GM19468 (cell line): ENCODE measurements around the gene MKRN2.
"Not testable (repeated sequence)": the region's sequence is repeated elsewhere in the genome, so short reads cannot be mapped to it uniquely, and the experiment has no call there.

ENCODE experiments used
- ATAC-seq: cut with Tn5 transposase; IDR thresholded peaks from one replicate; pipeline ENCODE4 v1.9.1; 2021; ENCODE audit warnings: mild to moderate bottlenecking, moderate library complexity, moderate number of reproducible peaks; ENCODE audit not compliant: unreplicated experiment; ENCODE audit errors: extremely low read depth

The MKRN2 gene

DNA sequence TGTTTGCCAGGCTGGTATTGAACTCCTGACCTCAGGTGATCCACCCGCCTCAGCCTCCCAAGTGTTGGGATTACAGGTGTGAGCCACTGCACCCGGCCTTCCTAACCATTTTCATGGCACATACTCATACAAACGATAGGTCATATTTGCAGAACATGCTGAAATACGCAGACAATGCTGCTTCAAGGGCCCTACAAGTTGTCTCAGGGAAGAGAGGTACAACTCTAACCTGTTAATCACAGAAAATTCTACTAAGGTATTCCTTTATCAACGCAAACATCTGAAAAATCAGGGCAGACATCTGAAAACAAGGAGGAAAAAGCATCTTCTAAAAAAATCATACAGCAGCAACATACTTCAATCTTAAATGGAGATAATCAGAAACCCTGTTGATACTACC, 67.2 kb downstream of the MKRN2 start:
- ATAC-seq: no peak

GRCh38 chr3:12624964-12625363, 68.1 kb downstream of the MKRN2 start:
- not testable (repeated sequence) for ATAC-seq

DNA sequence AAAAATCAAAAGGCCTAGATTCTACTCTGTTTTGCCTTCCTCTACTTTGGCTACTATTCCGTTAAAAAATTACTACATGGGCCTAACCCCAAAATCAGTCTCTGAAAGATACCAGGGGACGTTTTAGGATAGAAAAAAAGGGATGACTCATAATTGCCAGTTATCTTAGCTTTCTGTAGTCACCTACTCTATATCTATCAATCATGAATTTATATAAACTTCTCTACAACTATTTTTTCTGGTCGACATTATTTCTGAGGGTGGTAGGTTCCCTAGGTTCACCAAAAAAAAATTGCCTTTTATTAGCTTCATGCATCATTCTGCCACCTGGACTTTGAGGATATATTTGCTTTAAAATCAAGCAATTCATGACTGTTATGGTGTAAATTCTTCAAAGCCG, 70.5 kb downstream of the MKRN2 start:
- no peak for ATAC-seq

GRCh38 chr3:12628813-12629212, 71.9 kb downstream of the MKRN2 start:
- ATAC-seq: no peak

- no peak for ATAC-seq
These were observed 72.7 kb downstream of the MKRN2 start for GRCh38 chr3:12629560-12629959.

DNA sequence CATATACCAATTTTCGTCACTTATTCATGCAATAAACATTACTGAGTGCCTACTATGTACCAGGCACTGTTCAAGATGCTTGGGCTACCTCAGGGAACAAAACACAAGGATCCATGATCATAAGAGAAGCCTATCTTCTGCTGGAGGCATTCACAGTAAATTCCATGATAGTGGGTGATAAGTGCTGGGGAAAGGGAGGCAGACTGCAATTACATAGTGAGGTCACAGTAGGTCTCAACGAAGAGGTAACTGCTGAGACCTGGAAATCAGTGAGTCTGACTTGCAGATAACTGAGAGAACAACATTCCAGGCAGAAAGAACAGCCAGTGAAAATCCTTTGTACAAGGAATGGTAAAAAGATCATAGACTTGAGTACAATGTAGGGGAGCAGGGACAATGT, 73.4 kb downstream of the MKRN2 start:
- no peak for ATAC-seq

- ATAC-seq: not testable (repeated sequence)
These were observed 74.0 kb downstream of the MKRN2 start for GRCh38 chr3:12630843-12631242.

- no peak for ATAC-seq
These were observed 75.6 kb downstream of the MKRN2 start for GRCh38 chr3:12632523-12632922.

DNA sequence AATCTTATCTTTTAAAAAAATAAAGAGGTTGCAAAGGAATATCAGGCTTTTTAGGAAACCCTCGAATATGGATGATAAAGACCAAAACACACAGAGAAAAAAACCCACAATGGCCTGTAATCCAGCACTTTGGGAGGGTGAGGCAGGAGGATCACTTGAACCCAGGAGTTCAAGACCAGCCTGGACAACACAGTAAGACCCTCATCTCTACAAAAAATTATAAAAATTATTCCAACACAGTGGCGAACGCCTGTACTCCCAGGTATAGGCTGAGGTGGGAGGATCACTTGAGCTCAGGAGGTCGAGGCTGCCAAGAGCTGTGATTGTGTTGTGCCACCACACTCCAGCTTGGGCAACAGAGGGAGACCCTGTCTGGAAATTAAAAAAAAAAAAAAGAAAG, 76.2 kb downstream of the MKRN2 start:
- ATAC-seq: no peak
